Tibial artery (tissue), 4 donors: ENCODE data around the gene THRB.
A peak's percentile ranks its signal among the peaks of the same experiment; 100 is the strongest.

Experiments
- DNase-seq, 2 donors: peaks; one replicate each; pipeline ENCODE4 v3.0.0-alpha.2; 2019
- H3K27ac ChIP-seq, 2 donors: fragments of 200-600 bp; sonication (generic) in 1 of 2; 1 replicate in 1 of 2; 2 replicates in 1 of 2; pipeline ENCODE4 v1.5.1; 2018 to 2019; ENCODE audit warnings: mild to moderate bottlenecking in 1 of 2
- H3K27me3 ChIP-seq, 2 donors: fragments of 200-600 bp; sonication (generic) in 1 of 2; one replicate each; pipeline versions ENCODE4 v1.5.1 to v1.6.0; 2016 to 2019
- H3K36me3 ChIP-seq, 3 donors: fragments of 200-600 bp; sonication (generic) in 2 of 3; one replicate each; pipeline ENCODE4 v1.5.1; 2016 to 2019; ENCODE audit warnings: mild to moderate bottlenecking in 2 of 3
- H3K4me1 ChIP-seq, 4 donors: fragments of 200-600 bp; sonication (generic) in 2 of 4; 1 replicate in 3 of 4; 2 replicates in 1 of 4; pipeline ENCODE4 v1.5.1; 2016 to 2019
- H3K4me3 ChIP-seq, 2 donors: fragments of 200-600 bp; sonication (generic) in 1 of 2; 1 replicate in 1 of 2; 2 replicates in 1 of 2; pipeline ENCODE4 v1.5.1; 2018 to 2019; ENCODE audit warnings: mild to moderate bottlenecking in 2 of 2
- H3K9me3 ChIP-seq, 3 donors: fragments of 200-600 bp; sonication (generic) in 1 of 3; one replicate each; pipeline ENCODE4 v1.5.1; 2016 to 2019
- intact Hi-C: fragments of 100-400 bp; cut with DNase I; formaldehyde crosslinking; loops from one replicate; pipeline ENCODE4 v1.15.0; 2023; ENCODE audit warnings: low total_unique reads
- TF ChIP-seq, protein P1 (sequence below), 2 experiments: fragments of 200-600 bp in 1 of 2; fragments of 450-650 bp in 1 of 2; IDR thresholded peaks; one replicate each; pipeline ENCODE4 v1.5.1; 2017 to 2019; ENCODE audit warnings: antibody characterized with exemption in 2 of 2, mild to moderate bottlenecking in 1 of 2, moderate library complexity in 1 of 2

THRB gene

DNA sequence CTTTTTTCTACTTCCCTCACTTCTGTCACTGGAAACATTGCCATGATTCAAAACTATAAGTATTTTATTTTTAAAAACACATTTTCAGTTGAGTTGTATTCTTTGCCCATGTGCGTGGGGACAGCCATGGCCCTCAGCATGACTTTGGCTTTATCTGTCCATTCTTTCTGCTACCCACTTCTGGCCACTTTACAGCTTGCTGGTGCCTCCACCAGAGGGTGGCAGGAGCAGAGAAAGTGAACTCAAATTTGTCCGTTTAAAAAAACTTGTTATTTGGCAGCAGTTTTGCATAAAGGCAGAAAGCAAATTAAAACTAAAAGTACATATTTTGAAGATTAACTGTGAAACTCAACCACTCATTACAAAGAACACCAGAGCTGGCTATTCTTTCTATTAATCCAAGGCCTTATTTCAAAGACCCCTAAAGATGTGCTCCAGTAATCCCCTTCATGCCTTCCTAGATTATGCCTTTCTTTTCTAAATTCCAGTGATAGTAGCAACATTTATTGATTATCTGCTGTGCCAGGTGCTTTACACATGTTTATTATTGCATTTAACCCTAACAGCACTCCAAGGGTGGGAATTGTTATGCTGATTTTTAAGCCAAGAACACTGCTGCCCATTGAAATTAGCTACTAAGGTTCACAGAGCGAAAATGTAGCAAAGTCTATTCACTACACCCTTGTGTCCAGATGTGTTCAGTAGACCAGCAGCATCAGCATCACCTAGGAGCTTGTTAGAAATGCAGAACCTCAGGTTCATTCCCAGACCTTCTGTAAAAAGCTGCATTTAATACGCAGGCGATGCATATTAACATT lies 134.8 kb downstream of the THRB start:
- Histone ChIP-seq H3K4me3 (no peak overlapping the region), H3K27me3 (no peaks in the 10 kb centered on the region), H3K36me3 (no peaks in the 10 kb centered on the region), H3K27ac (peak overlapping the region; percentile 23 to 56), H3K4me1 (peaks cover 9 to 94% (median 49%) of the 10 kb centered on the region in 4 donors), H3K9me3 (no peaks in the 10 kb centered on the region)
- TF ChIP-seq, protein P1, sequence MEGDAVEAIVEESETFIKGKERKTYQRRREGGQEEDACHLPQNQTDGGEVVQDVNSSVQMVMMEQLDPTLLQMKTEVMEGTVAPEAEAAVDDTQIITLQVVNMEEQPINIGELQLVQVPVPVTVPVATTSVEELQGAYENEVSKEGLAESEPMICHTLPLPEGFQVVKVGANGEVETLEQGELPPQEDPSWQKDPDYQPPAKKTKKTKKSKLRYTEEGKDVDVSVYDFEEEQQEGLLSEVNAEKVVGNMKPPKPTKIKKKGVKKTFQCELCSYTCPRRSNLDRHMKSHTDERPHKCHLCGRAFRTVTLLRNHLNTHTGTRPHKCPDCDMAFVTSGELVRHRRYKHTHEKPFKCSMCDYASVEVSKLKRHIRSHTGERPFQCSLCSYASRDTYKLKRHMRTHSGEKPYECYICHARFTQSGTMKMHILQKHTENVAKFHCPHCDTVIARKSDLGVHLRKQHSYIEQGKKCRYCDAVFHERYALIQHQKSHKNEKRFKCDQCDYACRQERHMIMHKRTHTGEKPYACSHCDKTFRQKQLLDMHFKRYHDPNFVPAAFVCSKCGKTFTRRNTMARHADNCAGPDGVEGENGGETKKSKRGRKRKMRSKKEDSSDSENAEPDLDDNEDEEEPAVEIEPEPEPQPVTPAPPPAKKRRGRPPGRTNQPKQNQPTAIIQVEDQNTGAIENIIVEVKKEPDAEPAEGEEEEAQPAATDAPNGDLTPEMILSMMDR (IDR thresholded peaks at IDR 0.05) = peak; percentile 30 to 31
- intact Hi-C loops = loop anchor here (10.0 kb wide), 1 partner anchor 135 kb away; the partner anchor contains the start of gene THRB
- DNase-seq = no peak

DNA sequence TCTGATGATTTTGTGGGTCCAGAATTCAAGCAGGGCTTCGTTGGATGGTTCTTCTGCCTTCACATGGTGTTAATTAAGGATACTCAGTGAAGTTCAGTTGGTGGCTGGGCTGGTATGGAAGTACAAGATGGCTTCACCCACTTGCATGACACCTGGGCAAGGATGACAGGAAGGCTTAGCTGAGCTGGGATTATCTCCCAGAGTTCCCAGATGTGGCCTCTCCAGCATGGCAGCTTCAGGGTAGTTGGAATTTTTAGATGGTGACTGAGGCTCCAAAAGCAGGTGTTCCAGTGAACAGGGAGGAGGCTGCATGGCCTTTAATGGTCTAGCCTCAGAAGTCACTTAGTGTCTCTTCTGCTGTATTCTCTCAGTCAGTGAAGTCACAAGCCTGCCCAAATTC lies 135.5 kb downstream of the THRB start:
- Histone ChIP-seq H3K4me3 (no peak overlapping the region), H3K27me3 (no peaks in the 10 kb centered on the region), H3K27ac (peak overlapping the region; percentile 23 to 56), H3K4me1 (peaks cover 9 to 93% (median 48%) of the 10 kb centered on the region in 4 donors), H3K36me3 (no peaks in the 10 kb centered on the region), H3K9me3 (no peaks in the 10 kb centered on the region)
- TF ChIP-seq, protein P1 (IDR thresholded peaks at IDR 0.05) = no peak
- intact Hi-C loops = loop anchor here (10.0 kb wide), 1 partner anchor 136 kb away; the partner anchor contains the start of gene THRB
- no peak for DNase-seq

DNA sequence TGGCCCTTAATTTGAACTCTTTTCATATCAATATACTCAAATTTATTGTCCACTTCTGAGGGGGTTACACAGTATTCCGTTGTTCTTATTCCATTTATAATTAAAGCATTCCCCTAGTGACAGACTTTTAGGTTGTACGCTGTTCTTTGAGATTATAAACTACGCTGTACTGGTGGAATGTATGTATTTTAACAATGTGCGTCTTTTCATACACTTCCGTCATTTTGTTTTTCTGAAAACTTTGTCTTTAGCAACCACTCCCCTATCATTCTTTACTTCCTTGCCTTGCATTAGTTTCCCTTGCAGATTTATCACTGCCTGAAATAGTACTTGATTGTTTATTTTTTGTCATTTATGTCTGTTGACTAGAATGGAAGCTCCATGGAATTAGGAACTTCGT lies 137.0 kb downstream of the THRB start:
- intact Hi-C loops = loop anchor here (10.0 kb wide), 1 partner anchor 137 kb away; the partner anchor contains the start of gene THRB
- Histone ChIP-seq H3K36me3 (no peaks in the 10 kb centered on the region), H3K9me3 (no peaks in the 10 kb centered on the region), H3K27ac (peak overlapping the region; percentile 23 to 56), H3K4me1 (peaks cover 5 to 93% (median 45%) of the 10 kb centered on the region in 4 donors), H3K4me3 (no peak overlapping the region), H3K27me3 (no peaks in the 10 kb centered on the region)
- TF ChIP-seq, protein P1 (IDR thresholded peaks at IDR 0.05) = no peak
- no peak for DNase-seq

DNA sequence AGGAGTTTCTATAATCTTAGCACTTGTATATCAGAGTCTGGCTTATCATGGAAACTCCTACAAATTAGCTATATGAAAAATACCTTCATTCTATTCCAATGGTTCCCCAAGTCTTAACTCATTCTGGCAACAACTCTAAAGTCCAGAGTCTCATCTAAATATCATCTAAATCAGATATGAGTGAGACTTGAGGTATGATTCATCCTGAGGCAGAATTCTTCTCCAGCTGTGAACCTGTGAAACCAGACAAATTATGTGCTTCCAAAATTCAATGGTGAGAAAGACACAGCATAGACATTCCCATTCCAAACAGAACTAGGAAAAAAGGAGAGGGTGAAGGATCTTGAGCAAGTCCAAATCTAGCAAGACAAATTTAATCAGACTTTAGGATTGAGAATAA lies 138.8 kb downstream of the THRB start:
- Histone ChIP-seq H3K27ac (peak overlapping the region; percentile 23 to 56), H3K4me3 (no peak overlapping the region), H3K9me3 (no peaks in the 10 kb centered on the region), H3K4me1 (peaks cover 0 to 92% (median 49%) of the 10 kb centered on the region in 4 donors), H3K36me3 (no peaks in the 10 kb centered on the region), H3K27me3 (no peaks in the 10 kb centered on the region)
- TF ChIP-seq, protein P1 (IDR thresholded peaks at IDR 0.05) = no peak
- no peak for DNase-seq
- intact Hi-C loops = loop anchor here (10.0 kb wide), 1 partner anchor 139 kb away; the partner anchor contains the start of gene THRB

DNA sequence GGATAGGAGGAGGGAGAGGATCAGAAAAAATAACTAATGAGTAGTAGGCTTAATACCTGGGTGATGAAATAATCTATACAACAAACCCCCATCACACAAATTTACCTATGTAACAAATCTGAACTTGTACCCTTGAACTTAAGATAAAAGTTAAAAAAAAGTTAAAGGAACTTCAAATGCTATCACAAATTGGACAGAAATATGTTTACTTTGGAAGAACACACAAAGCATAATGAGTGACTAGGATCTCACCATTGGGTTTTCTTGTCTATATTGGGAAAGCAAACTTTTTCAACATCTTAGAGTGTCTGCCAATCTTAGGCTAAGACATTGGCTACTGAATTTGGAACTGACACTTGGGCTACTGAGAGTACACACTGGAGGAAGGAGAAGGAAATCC lies 140.4 kb downstream of the THRB start:
- no peaks in the 10 kb centered on the region for H3K36me3 ChIP-seq
- TF ChIP-seq, protein P1 (IDR thresholded peaks at IDR 0.05) = no peak
- no peak overlapping the region for H3K4me3 ChIP-seq
- no peaks in the 10 kb centered on the region for H3K9me3 ChIP-seq
- peak overlapping the region in 1 of 2 donors; percentile 4 for H3K27ac ChIP-seq
- no peak for DNase-seq
- H3K27me3 ChIP-seq = no peaks in the 10 kb centered on the region
- peaks cover 0 to 84% (median 43%) of the 10 kb centered on the region in 4 donors for H3K4me1 ChIP-seq
- intact Hi-C loops = loop anchor here (5.0 to 10.0 kb wide), 2 partner anchors 92 to 141 kb away; partner anchors contain the start of gene THRB
